ENCODE results near the gene NPAS3.
A peak's percentile ranks its signal among the peaks of the same experiment; 100 is the strongest.

GRCh38 chr14:33792720-33793368 is 854.2 kb downstream of the NPAS3 start:
- TF ChIP-seq POLR2A (IDR thresholded peaks at IDR 0.05), result no peak
- TF ChIP-seq, protein P1, sequence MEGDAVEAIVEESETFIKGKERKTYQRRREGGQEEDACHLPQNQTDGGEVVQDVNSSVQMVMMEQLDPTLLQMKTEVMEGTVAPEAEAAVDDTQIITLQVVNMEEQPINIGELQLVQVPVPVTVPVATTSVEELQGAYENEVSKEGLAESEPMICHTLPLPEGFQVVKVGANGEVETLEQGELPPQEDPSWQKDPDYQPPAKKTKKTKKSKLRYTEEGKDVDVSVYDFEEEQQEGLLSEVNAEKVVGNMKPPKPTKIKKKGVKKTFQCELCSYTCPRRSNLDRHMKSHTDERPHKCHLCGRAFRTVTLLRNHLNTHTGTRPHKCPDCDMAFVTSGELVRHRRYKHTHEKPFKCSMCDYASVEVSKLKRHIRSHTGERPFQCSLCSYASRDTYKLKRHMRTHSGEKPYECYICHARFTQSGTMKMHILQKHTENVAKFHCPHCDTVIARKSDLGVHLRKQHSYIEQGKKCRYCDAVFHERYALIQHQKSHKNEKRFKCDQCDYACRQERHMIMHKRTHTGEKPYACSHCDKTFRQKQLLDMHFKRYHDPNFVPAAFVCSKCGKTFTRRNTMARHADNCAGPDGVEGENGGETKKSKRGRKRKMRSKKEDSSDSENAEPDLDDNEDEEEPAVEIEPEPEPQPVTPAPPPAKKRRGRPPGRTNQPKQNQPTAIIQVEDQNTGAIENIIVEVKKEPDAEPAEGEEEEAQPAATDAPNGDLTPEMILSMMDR (IDR thresholded peaks at IDR 0.05), result peak; percentile 91 to 98 (median 96)
